ENCODE results near the gene SMIM21. TPM values are rescaled to one million over a fixed set of nuclear protein-coding genes. Genes with fewer than 3 reads are reported as not detected.

Gene SMIM21
- total RNA-seq, 1 donor from 2014 or later = not detected

- peaks cover 9% of the 10 kb centered on the region for H3K4me1 Mint-ChIP-seq (ENCODE audit: low read depth)
- no peaks in the 10 kb centered on the region for H3K9me3 Mint-ChIP-seq (ENCODE audit: low read depth)
- H3K36me3 Mint-ChIP-seq (ENCODE audit: low read depth) = no peaks in the 10 kb centered on the region
- no peaks in the 10 kb centered on the region for H3K27me3 Mint-ChIP-seq (ENCODE audit: low read depth)
- no peak for DNase-seq (ENCODE audit: low spot score)
- H3K4me3 Mint-ChIP-seq (ENCODE audit: unreplicated experiment) = no peak overlapping the region
- no peak overlapping the region for H3K27ac Mint-ChIP-seq (ENCODE audit: unreplicated experiment)
- no peak for TF ChIP-seq CTCF (IDR thresholded peaks at IDR 0.05)
Observed at GRCh38 chr18:75472396-75472795, 44.9 kb upstream of the SMIM21 start.

- no peak for TF ChIP-seq CTCF (IDR thresholded peaks at IDR 0.05)
- DNase-seq (ENCODE audit: low spot score) = no peak
- H3K4me1 Mint-ChIP-seq (ENCODE audit: low read depth) = peaks cover 9% of the 10 kb centered on the region
- no peak overlapping the region for H3K4me3 Mint-ChIP-seq (ENCODE audit: unreplicated experiment)
- H3K36me3 Mint-ChIP-seq (ENCODE audit: low read depth) = no peaks in the 10 kb centered on the region
- H3K27ac Mint-ChIP-seq (ENCODE audit: unreplicated experiment) = no peak overlapping the region
- no peaks in the 10 kb centered on the region for H3K9me3 Mint-ChIP-seq (ENCODE audit: low read depth)
- no peaks in the 10 kb centered on the region for H3K27me3 Mint-ChIP-seq (ENCODE audit: low read depth)
Observed at GRCh38 chr18:75471850-75472249, 44.3 kb upstream of the SMIM21 start.

DNA sequence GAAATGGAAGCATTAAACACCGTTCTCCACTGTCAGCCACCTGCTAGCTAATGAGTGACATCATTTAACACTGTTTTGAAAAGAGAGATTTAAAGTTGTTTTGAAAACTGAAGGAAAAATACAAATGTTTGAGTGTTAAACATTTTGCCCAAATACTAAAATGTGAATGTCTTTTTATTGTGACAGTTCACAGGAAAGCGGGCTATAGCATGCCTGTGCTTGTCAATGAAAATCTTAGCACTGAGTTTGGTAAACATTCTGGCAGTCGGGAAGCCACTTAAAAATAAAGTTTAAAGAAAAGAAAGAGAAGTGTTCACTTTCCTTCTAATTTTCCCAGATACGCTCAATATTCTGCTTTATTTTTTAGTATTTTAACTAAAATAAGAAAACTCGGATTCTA, 40.3 kb upstream of the SMIM21 start:
- no peaks in the 10 kb centered on the region for H3K36me3 Mint-ChIP-seq (ENCODE audit: low read depth)
- no peak overlapping the region for H3K4me3 Mint-ChIP-seq (ENCODE audit: unreplicated experiment)
- H3K9me3 Mint-ChIP-seq (ENCODE audit: low read depth) = no peaks in the 10 kb centered on the region
- H3K4me1 Mint-ChIP-seq (ENCODE audit: low read depth) = no peaks in the 10 kb centered on the region
- DNase-seq (ENCODE audit: low spot score) = no peak
- TF ChIP-seq CTCF (IDR thresholded peaks at IDR 0.05) = no peak
- no peaks in the 10 kb centered on the region for H3K27me3 Mint-ChIP-seq (ENCODE audit: low read depth)
- no peak overlapping the region for H3K27ac Mint-ChIP-seq (ENCODE audit: unreplicated experiment)

DNA sequence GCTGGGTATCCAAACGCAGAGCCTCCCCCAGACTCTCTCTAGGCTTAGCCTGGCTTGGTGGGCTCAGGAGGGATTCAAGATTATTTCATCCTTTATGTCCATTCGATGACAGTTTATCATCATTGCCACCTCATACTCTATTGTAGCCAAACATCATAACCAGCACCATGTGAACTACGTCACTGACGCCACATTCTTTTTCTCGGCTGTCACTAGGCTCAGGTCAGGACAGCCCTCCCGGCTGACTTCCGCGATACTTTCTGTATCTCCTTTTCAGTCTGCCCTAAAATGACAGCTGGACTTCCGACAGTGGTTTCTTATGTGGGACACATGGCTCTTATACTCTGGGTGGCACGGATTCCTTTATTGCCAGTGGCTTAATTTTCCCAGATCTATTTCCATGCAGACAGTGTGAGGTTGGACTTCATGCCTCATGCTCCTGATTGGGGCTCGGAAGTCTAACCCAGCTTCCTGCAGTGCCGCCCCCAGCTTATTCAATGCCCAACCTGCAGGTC, 39.8 kb upstream of the SMIM21 start:
- no peaks in the 10 kb centered on the region for H3K9me3 Mint-ChIP-seq (ENCODE audit: low read depth)
- H3K36me3 Mint-ChIP-seq (ENCODE audit: low read depth) = no peaks in the 10 kb centered on the region
- TF ChIP-seq CTCF (IDR thresholded peaks at IDR 0.05) = no peak

GRCh38 chr18:75464356-75464755, 36.9 kb upstream of the SMIM21 start:
- DNase-seq (ENCODE audit: low spot score) = no peak
- Mint-ChIP-seq H3K27ac (ENCODE audit: unreplicated experiment) (no peak overlapping the region), H3K27me3 (ENCODE audit: low read depth) (no peaks in the 10 kb centered on the region), H3K4me1 (ENCODE audit: low read depth) (peaks cover 7% of the 10 kb centered on the region), H3K4me3 (ENCODE audit: unreplicated experiment) (no peak overlapping the region), H3K9me3 (ENCODE audit: low read depth) (no peaks in the 10 kb centered on the region), H3K36me3 (ENCODE audit: low read depth) (no peaks in the 10 kb centered on the region)
- TF ChIP-seq CTCF (IDR thresholded peaks at IDR 0.05) = no peak

More for the DNA sequence above, 39.8 kb upstream of the SMIM21 start:
- Mint-ChIP-seq H3K27me3 (ENCODE audit: low read depth) (no peaks in the 10 kb centered on the region), H3K4me3 (ENCODE audit: unreplicated experiment) (no peak overlapping the region), H3K4me1 (ENCODE audit: low read depth) (peaks cover 3% of the 10 kb centered on the region), H3K27ac (ENCODE audit: unreplicated experiment) (no peak overlapping the region)
- DNase-seq (ENCODE audit: low spot score) = no peak
